KMS-11 (cell line): ENCODE results near the gene KRTAP6-1.

Experiments used
- H2AFZ ChIP-seq: fragments of 200-600 bp; sonication (generic); 2 replicates; pipeline ENCODE4 v1.6.1; 2016; ENCODE audit warnings: antibody characterized with exemption, mixed run types, low read depth
- H3K27ac ChIP-seq: fragments of 200-600 bp; sonication (generic); 2 replicates; pipeline ENCODE4 v1.6.1; 2016; ENCODE audit warnings: mild to moderate bottlenecking, mixed run types
- H3K27me3 ChIP-seq: fragments of 200-600 bp; sonication (generic); 2 replicates; pipeline ENCODE4 v1.6.1; 2017; ENCODE audit warnings: mild to moderate bottlenecking, low read depth, mixed run types, moderate library complexity; ENCODE audit not compliant: insufficient read depth
- H3K36me3 ChIP-seq: fragments of 200-600 bp; sonication (generic); 2 replicates; pipeline ENCODE4 v1.6.1; 2017; ENCODE audit warnings: mild to moderate bottlenecking, mixed run types; ENCODE audit not compliant: insufficient read depth
- H3K4me1 ChIP-seq: fragments of 200-600 bp; sonication (generic); 2 replicates; pipeline ENCODE4 v1.6.1; 2016; ENCODE audit warnings: mild to moderate bottlenecking, low read depth, mixed run types; ENCODE audit not compliant: poor library complexity, severe bottlenecking
- H3K4me2 ChIP-seq: fragments of 200-600 bp; sonication (generic); 2 replicates; pipeline ENCODE4 v1.7.0; 2016; ENCODE audit warnings: mild to moderate bottlenecking, mixed run types
- H3K4me3 ChIP-seq: fragments of 200-600 bp; sonication (generic); IDR thresholded peaks from 2 replicates; pipeline ENCODE4 v1.6.1; 2017; ENCODE audit warnings: low read depth, low read length, mixed read lengths; ENCODE audit not compliant: insufficient read depth
- H3K79me2 ChIP-seq: fragments of 200-600 bp; sonication (generic); 2 replicates; pipeline ENCODE4 v1.6.1; 2016; ENCODE audit warnings: low read depth, mixed run types; ENCODE audit not compliant: insufficient read depth
- H3K9ac ChIP-seq: fragments of 200-600 bp; sonication (generic); 2 replicates; pipeline ENCODE4 v1.6.1; 2016; ENCODE audit warnings: mild to moderate bottlenecking, mixed run types
- H4K20me1 ChIP-seq: fragments of 200-600 bp; sonication (generic); 2 replicates; pipeline ENCODE4 v1.6.1; 2016; ENCODE audit warnings: mild to moderate bottlenecking, mixed run types; ENCODE audit not compliant: insufficient read depth
- CTCF ChIP-seq: fragments of 200-600 bp; sonication (generic); conservative IDR thresholded peaks from 2 replicates; pipeline ENCODE4 v1.6.1; 2017; ENCODE audit warnings: low read depth, mild to moderate bottlenecking, antibody characterized with exemption, low read length, moderate library complexity, mixed read lengths

KRTAP6-1 gene

GRCh38 chr21:30600787-30601186 is 12.9 kb downstream of the KRTAP6-1 start, which contains the start of gene KRTAP22-1:
TSS of gene KRTAP22-1 (plus strand) at chr21:30601087.
- Histone ChIP-seq H4K20me1 (no peaks in the 10 kb centered on the region), H3K27me3 (no peaks in the 10 kb centered on the region), H3K4me2 (no peak within 1 kb of the TSS), H3K4me3 (no peak within 1 kb of the TSS), H3K4me1 (no peaks in the 10 kb centered on the region), H3K79me2 (no peaks in the 10 kb centered on the region), H3K9ac (no peak within 1 kb of the TSS), H3K27ac (no peak within 1 kb of the TSS), H3K36me3 (no peaks in the 10 kb centered on the region), H2AFZ (no peak within 1 kb of the TSS)
- no peak for TF ChIP-seq CTCF

DNA sequence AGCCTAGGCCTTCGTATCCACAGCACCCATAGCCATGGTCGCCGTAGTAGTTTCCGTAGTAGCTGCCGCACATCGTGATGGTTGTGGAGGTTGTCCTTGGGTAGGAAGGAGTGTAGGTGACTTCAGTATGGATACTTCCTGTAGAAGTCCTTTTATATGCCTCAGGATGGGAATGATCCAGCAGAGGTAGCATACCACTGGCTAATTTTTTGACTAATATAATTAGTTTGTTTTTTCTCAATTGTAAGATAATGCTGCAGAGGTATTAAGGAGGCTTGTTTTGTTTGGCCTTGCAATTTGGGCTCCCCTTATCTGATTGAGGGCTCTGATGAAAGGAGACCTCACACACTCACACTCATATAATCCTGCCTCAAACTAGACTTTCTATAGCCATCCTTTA is 14.9 kb downstream of the KRTAP6-1 start, which contains the start of gene KRTAP6-2:
TSS of gene KRTAP6-2 (minus strand) at position 101 of the 400 bp plus-strand sequence. CDS start at position 73, 28 bp downstream.
- no peak within 1 kb of the TSS for H2AFZ ChIP-seq
- no peak within 1 kb of the TSS for H3K4me2 ChIP-seq
- no peak within 1 kb of the TSS for H3K4me3 ChIP-seq
- H3K79me2 ChIP-seq, result no peaks in the 10 kb centered on the region
- no peaks in the 10 kb centered on the region for H4K20me1 ChIP-seq
- H3K4me1 ChIP-seq, result no peaks in the 10 kb centered on the region
- no peaks in the 10 kb centered on the region for H3K36me3 ChIP-seq
- H3K27ac ChIP-seq, result no peak within 1 kb of the TSS
- no peak for TF ChIP-seq CTCF
- H3K9ac ChIP-seq, result no peak within 1 kb of the TSS
- H3K27me3 ChIP-seq, result no peaks in the 10 kb centered on the region

GRCh38 chr21:30592140-30592539 is 21.6 kb downstream of the KRTAP6-1 start, which contains the start of gene KRTAP6-3:
TSS of gene KRTAP6-3 (plus strand) at chr21:30592440. CDS start at chr21:30592446, 6 bp downstream.
- Histone ChIP-seq H3K27me3 (no peaks in the 10 kb centered on the region), H3K4me3 (no peak within 1 kb of the TSS), H3K27ac (no peak within 1 kb of the TSS), H3K79me2 (no peaks in the 10 kb centered on the region), H2AFZ (no peak within 1 kb of the TSS), H4K20me1 (no peaks in the 10 kb centered on the region), H3K4me1 (no peaks in the 10 kb centered on the region), H3K36me3 (no peaks in the 10 kb centered on the region), H3K9ac (no peak within 1 kb of the TSS), H3K4me2 (no peak within 1 kb of the TSS)
- TF ChIP-seq CTCF, result no peak

GRCh38 chr21:30590297-30590696 is 23.4 kb downstream of the KRTAP6-1 start, which contains the start of gene KRTAP22-2:
TSS of gene KRTAP22-2 (minus strand) at chr21:30590397.
- Histone ChIP-seq H3K4me1 (no peaks in the 10 kb centered on the region), H3K9ac (no peak within 1 kb of the TSS), H4K20me1 (no peaks in the 10 kb centered on the region), H2AFZ (no peak within 1 kb of the TSS), H3K4me2 (no peak within 1 kb of the TSS), H3K27me3 (no peaks in the 10 kb centered on the region), H3K36me3 (no peaks in the 10 kb centered on the region), H3K27ac (no peak within 1 kb of the TSS), H3K79me2 (no peaks in the 10 kb centered on the region), H3K4me3 (no peak within 1 kb of the TSS)
- no peak for TF ChIP-seq CTCF
